DMS53 treated with DMSO at 0.1 percent for 48 hours (cell line): ENCODE data around the gene POT1.
"Not testable (repeated sequence)": the region's sequence is repeated elsewhere in the genome, so short reads cannot be mapped to it uniquely, and the experiment has no call there.

ENCODE experiments used
- DNase-seq: peaks from one replicate; lab custom pipeline; 2025; ENCODE audit not compliant: unreplicated experiment; lab: John Stamatoyannopoulos, UW

POT1 gene

GRCh38 chr7:124929467-124930172 lies at the start of gene POT1:
Gene POT1 (minus strand): TSS chr7:124929825. CDS start chr7:124897173, 32,652 bp downstream.
- DNase-seq, result peak; percentile 99

GRCh38 chr7:124975131-124975530 lies 45.5 kb upstream of the POT1 start:
- DNase-seq, result not testable (repeated sequence)

- no peak for DNase-seq
These were observed 35.9 kb upstream of the POT1 start for GRCh38 chr7:124965553-124965952.

- DNase-seq, result no peak
These were observed 30.1 kb upstream of the POT1 start for GRCh38 chr7:124959676-124960075.

GRCh38 chr7:124957952-124958351 lies 28.3 kb upstream of the POT1 start:
- DNase-seq, result not testable (repeated sequence)

GRCh38 chr7:124956160-124956559 lies 26.5 kb upstream of the POT1 start:
- DNase-seq, result no peak

- DNase-seq, result no peak
These were observed 25.2 kb upstream of the POT1 start for GRCh38 chr7:124954790-124955189.

GRCh38 chr7:124945680-124946079 lies 16.1 kb upstream of the POT1 start:
- no peak for DNase-seq

GRCh38 chr7:124943472-124943871 lies 13.8 kb upstream of the POT1 start:
- no peak for DNase-seq

- no peak for DNase-seq
These were observed 12.8 kb upstream of the POT1 start for GRCh38 chr7:124942399-124942798.

GRCh38 chr7:124940306-124940705 lies 10.7 kb upstream of the POT1 start:
- DNase-seq, result no peak

GRCh38 chr7:124938128-124938527 lies 8.5 kb upstream of the POT1 start:
- DNase-seq, result no peak

GRCh38 chr7:124937076-124937475 lies 7.5 kb upstream of the POT1 start:
- no peak for DNase-seq

GRCh38 chr7:124934841-124935240 lies 5.2 kb upstream of the POT1 start:
- no peak for DNase-seq

GRCh38 chr7:124930655-124931597 lies 1.3 kb upstream of the POT1 start:
- no peak for DNase-seq

GRCh38 chr7:124930173-124930623 lies 573 bp upstream of the POT1 start:
- DNase-seq, result no peak

- DNase-seq, result no peak
These were observed 4.7 kb downstream of the POT1 start for GRCh38 chr7:124924906-124925305.

GRCh38 chr7:124922200-124922599 lies 7.4 kb downstream of the POT1 start:
- DNase-seq, result no peak

- DNase-seq, result no peak
These were observed 9.8 kb downstream of the POT1 start for GRCh38 chr7:124919841-124920240.

GRCh38 chr7:124918662-124919061 lies 11.0 kb downstream of the POT1 start:
- DNase-seq, result no peak

GRCh38 chr7:124915242-124915641 lies 14.4 kb downstream of the POT1 start:
- no peak for DNase-seq

GRCh38 chr7:124914298-124914697 lies 15.3 kb downstream of the POT1 start:
- DNase-seq, result no peak
